Loucy (cell line): ENCODE data around the gene SLC29A3.
"Not testable (repeated sequence)": the region's sequence is repeated elsewhere in the genome, so short reads cannot be mapped to it uniquely, and the experiment has no call there.

Experiments
- H2AFZ ChIP-seq: fragments of 200-600 bp; sonication (generic); 2 replicates; pipeline ENCODE4 v1.6.0; 2016; ENCODE audit warnings: antibody characterized with exemption, mild to moderate bottlenecking, low read length, moderate library complexity
- H3F3A ChIP-seq: fragments of 200-600 bp; 2 replicates; pipeline ENCODE4 v1.6.0; 2016; ENCODE audit warnings: antibody characterized with exemption, low read depth, mild to moderate bottlenecking
- H3K27me3 ChIP-seq: fragments of 200-600 bp; sonication (generic); 2 replicates; pipeline ENCODE4 v1.6.1; 2014; ENCODE audit warnings: low read length, mild to moderate bottlenecking; ENCODE audit not compliant: insufficient read depth, poor library complexity, severe bottlenecking
- H3K36me3 ChIP-seq: fragments of 200-600 bp; sonication (generic); 2 replicates; pipeline ENCODE4 v1.6.1; 2016; ENCODE audit warnings: low read length; ENCODE audit not compliant: insufficient read depth
- H3K4me1 ChIP-seq: fragments of 200-600 bp; sonication (generic); 2 replicates; pipeline ENCODE4 v1.5.1; 2014; ENCODE audit warnings: low read length, mild to moderate bottlenecking; ENCODE audit not compliant: insufficient read depth, poor library complexity, severe bottlenecking
- H3K4me2 ChIP-seq: fragments of 200-600 bp; sonication (generic); 2 replicates; pipeline ENCODE4 v1.6.0; 2014; ENCODE audit warnings: antibody characterized with exemption, low read length, low read depth, mild to moderate bottlenecking; ENCODE audit not compliant: poor library complexity, severe bottlenecking
- H3K4me3 ChIP-seq: fragments of 200-600 bp; sonication (generic); 2 replicates; pipeline ENCODE4 v1.5.1; 2014; ENCODE audit warnings: low read length, mild to moderate bottlenecking, mixed read lengths; ENCODE audit not compliant: poor library complexity, severe bottlenecking
- H3K79me2 ChIP-seq: fragments of 200-600 bp; sonication (generic); 2 replicates; pipeline ENCODE4 v1.6.1; 2014; ENCODE audit warnings: low read length; ENCODE audit not compliant: insufficient read depth
- H3K9ac ChIP-seq: fragments of 200-600 bp; sonication (generic); 2 replicates; pipeline ENCODE4 v1.6.0; 2014; ENCODE audit warnings: mild to moderate bottlenecking, low read depth, low read length, moderate library complexity; ENCODE audit not compliant: poor library complexity, severe bottlenecking
- H3K9me2 ChIP-seq: fragments of 200-600 bp; sonication (generic); replicated peaks from 2 replicates; pipeline ENCODE4 v1.6.1; 2016; ENCODE audit warnings: low read depth, low read length, mixed read lengths
- H3K9me3 ChIP-seq: fragments of 200-600 bp; sonication (generic); 2 replicates; pipeline ENCODE4 v1.6.1; 2014; ENCODE audit warnings: mild to moderate bottlenecking, antibody characterized with exemption, low read length, low read depth; ENCODE audit not compliant: insufficient read depth
- H4K20me1 ChIP-seq: fragments of 200-600 bp; sonication (generic); 2 replicates; pipeline ENCODE4 v1.6.0; 2014; ENCODE audit warnings: antibody characterized with exemption, low read length, mild to moderate bottlenecking; ENCODE audit not compliant: insufficient read depth, poor library complexity, severe bottlenecking
- CTCF ChIP-seq: fragments of 200-600 bp; sonication (generic); conservative IDR thresholded peaks from 2 replicates; pipeline ENCODE4 v1.5.1; 2014; ENCODE audit warnings: mild to moderate bottlenecking, antibody characterized with exemption, low read length
- EZH2phosphoT487 ChIP-seq: fragments of 200-600 bp; IDR thresholded peaks from 2 replicates; pipeline ENCODE4 v1.6.1; 2018; ENCODE audit warnings: antibody characterized with exemption, mild to moderate bottlenecking, moderate library complexity, borderline replicate concordance

The SLC29A3 gene

GRCh38 chr10:71294856-71295255 is 24.2 kb upstream of the SLC29A3 start:
- H3K79me2 ChIP-seq, result no peaks in the 10 kb centered on the region
- no peaks in the 10 kb centered on the region for H3K36me3 ChIP-seq
- no peaks in the 10 kb centered on the region for H3K27me3 ChIP-seq
- no peaks in the 10 kb centered on the region for H4K20me1 ChIP-seq
- no peaks in the 10 kb centered on the region for H3K9me2 ChIP-seq
- no peaks in the 10 kb centered on the region for H3K9me3 ChIP-seq
- H2AFZ ChIP-seq, result no peak overlapping the region
- no peak overlapping the region for H3K4me3 ChIP-seq
- no peak overlapping the region for H3K4me2 ChIP-seq
- no peak overlapping the region for H3K9ac ChIP-seq
- TF ChIP-seq EZH2phosphoT487 (no peak), CTCF (no peak)
- H3F3A ChIP-seq, result no peaks in the 10 kb centered on the region
- peaks cover under 1% of the 10 kb centered on the region for H3K4me1 ChIP-seq

GRCh38 chr10:71295641-71296040 is 23.4 kb upstream of the SLC29A3 start:
- TF ChIP-seq EZH2phosphoT487 (no peak), CTCF (no peak)
- H3K9me2 ChIP-seq, result no peaks in the 10 kb centered on the region
- no peaks in the 10 kb centered on the region for H3K9me3 ChIP-seq
- H3K36me3 ChIP-seq, result no peaks in the 10 kb centered on the region
- H4K20me1 ChIP-seq, result no peaks in the 10 kb centered on the region
- H3K27me3 ChIP-seq, result no peaks in the 10 kb centered on the region
- no peaks in the 10 kb centered on the region for H3F3A ChIP-seq
- H3K4me2 ChIP-seq, result no peak overlapping the region
- H3K79me2 ChIP-seq, result no peaks in the 10 kb centered on the region
- no peak overlapping the region for H2AFZ ChIP-seq
- H3K4me3 ChIP-seq, result no peak overlapping the region
- no peaks in the 10 kb centered on the region for H3K4me1 ChIP-seq
- H3K9ac ChIP-seq, result no peak overlapping the region

GRCh38 chr10:71296086-71296485 is 23.0 kb upstream of the SLC29A3 start:
- no peak overlapping the region for H3K4me2 ChIP-seq
- H3K9me3 ChIP-seq, result no peaks in the 10 kb centered on the region
- no peaks in the 10 kb centered on the region for H3K79me2 ChIP-seq
- no peaks in the 10 kb centered on the region for H3F3A ChIP-seq
- no peak overlapping the region for H3K9ac ChIP-seq
- no peak overlapping the region for H3K4me3 ChIP-seq
- no peaks in the 10 kb centered on the region for H3K36me3 ChIP-seq
- no peaks in the 10 kb centered on the region for H3K27me3 ChIP-seq
- H2AFZ ChIP-seq, result no peak overlapping the region
- no peaks in the 10 kb centered on the region for H4K20me1 ChIP-seq
- TF ChIP-seq EZH2phosphoT487, result no peak
- no peaks in the 10 kb centered on the region for H3K9me2 ChIP-seq
- no peaks in the 10 kb centered on the region for H3K4me1 ChIP-seq

GRCh38 chr10:71296811-71297210 is 22.2 kb upstream of the SLC29A3 start:
- H3K27me3 ChIP-seq, H3K4me1 ChIP-seq, H3F3A ChIP-seq, H3K79me2 ChIP-seq, H3K9me2 ChIP-seq, H3K4me3 ChIP-seq, H2AFZ ChIP-seq, H4K20me1 ChIP-seq, H3K9me3 ChIP-seq, H3K36me3 ChIP-seq, H3K9ac ChIP-seq, H3K4me2 ChIP-seq: not testable (repeated sequence)
